DOHH2 (cell line): ENCODE results near the gene ABCA9.
"Not testable (repeated sequence)": the region's sequence is repeated elsewhere in the genome, so short reads cannot be mapped to it uniquely, and the experiment has no call there.

Experiments used
- CTCF ChIP-seq: fragments of 200-600 bp; sonication (generic); IDR thresholded peaks from one replicate; pipeline ENCODE4 v1.5.1; 2014; ENCODE audit warnings: antibody characterized with exemption, mild to moderate bottlenecking, low read depth, low read length; ENCODE audit not compliant: poor library complexity, severe bottlenecking
- EZH2phosphoT487 ChIP-seq: fragments of 200-600 bp; sonication (generic); IDR thresholded peaks from 2 replicates; pipeline ENCODE4 v1.6.1; 2017; ENCODE audit warnings: borderline replicate concordance, mild to moderate bottlenecking, antibody characterized with exemption, low read length, moderate library complexity, mixed read lengths

GRCh38 chr17:68999743-69000142 lies 61.0 kb downstream of the ABCA9 start:
- TF ChIP-seq CTCF, EZH2phosphoT487: not testable (repeated sequence)
